Glutamatergic neuron (in vitro differentiated cells): ENCODE measurements around the gene GATA2. TPM values are rescaled to one million over a fixed set of nuclear protein-coding genes. Genes with fewer than 3 reads are reported as not detected.

Source experiments
- DNase-seq: peaks from one replicate; pipeline ENCODE4 v3.0.0; 2022
- H3K27ac Mint-ChIP-seq: one replicate; pipeline ENCODE4 v1.8.0; 2020; ENCODE audit warnings: mild to moderate bottlenecking, mixed read lengths, inconsistent platforms; ENCODE audit not compliant: unreplicated experiment
- H3K27me3 Mint-ChIP-seq: one replicate; pipeline ENCODE4 v1.8.0; 2020; ENCODE audit warnings: mild to moderate bottlenecking, moderate library complexity, mixed read lengths, inconsistent platforms; ENCODE audit not compliant: unreplicated experiment
- H3K36me3 Mint-ChIP-seq: one replicate; pipeline ENCODE4 v1.8.0; 2020; ENCODE audit warnings: mild to moderate bottlenecking, mixed read lengths, inconsistent platforms; ENCODE audit not compliant: unreplicated experiment
- H3K4me1 Mint-ChIP-seq: one replicate; pipeline ENCODE4 v1.8.0; 2020; ENCODE audit warnings: mild to moderate bottlenecking, low read depth, mixed read lengths, inconsistent platforms; ENCODE audit not compliant: unreplicated experiment
- H3K4me3 Mint-ChIP-seq: one replicate; pipeline ENCODE4 v1.8.0; 2020; ENCODE audit warnings: mild to moderate bottlenecking, mixed read lengths, inconsistent platforms; ENCODE audit not compliant: unreplicated experiment
- H3K9me3 Mint-ChIP-seq: one replicate; pipeline ENCODE4 v1.8.0; 2020; ENCODE audit warnings: mild to moderate bottlenecking, moderate library complexity, mixed read lengths, inconsistent platforms; ENCODE audit not compliant: unreplicated experiment
- total RNA-seq: library from RNA; stranded (reverse); fragmentation: NEBNext Ultra II Directional; extraction: Animal tissue kit (Norgen Biotek cat#: 25700); gene quantifications from one replicate; pipeline ENCODE4 v1.2.1, GENCODE V29; 2021; ENCODE audit not compliant: unreplicated experiment
- TF ChIP-seq, protein P1 (sequence below): fragments of 200-600 bp; sonication (generic); IDR thresholded peaks from one replicate; pipeline ENCODE4 v1.5.0; 2021; ENCODE audit not compliant: partially characterized antibody, unreplicated experiment

GATA2 gene
- total RNA-seq, 1 donor from 2014 or later = 3.6 TPM

DNA sequence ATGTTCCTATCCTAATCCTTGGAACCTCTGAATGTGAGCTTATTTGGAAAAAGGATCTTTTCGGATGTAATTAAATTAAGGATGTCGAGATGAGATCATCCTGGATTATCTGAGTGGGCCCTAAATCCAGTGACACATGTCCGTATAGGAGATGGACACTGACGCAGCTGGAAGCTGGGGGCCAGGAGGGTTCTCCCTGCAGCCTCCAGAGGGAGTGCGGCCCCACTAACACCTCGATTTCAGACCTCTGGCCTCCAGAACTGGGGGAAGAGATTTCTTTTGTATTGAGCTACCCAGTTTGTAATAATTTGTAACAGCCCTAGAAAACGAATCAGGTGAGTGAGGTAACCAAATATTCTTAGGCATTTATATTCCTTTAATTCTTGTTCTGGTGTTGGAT is 28.8 kb downstream of the GATA2 start:
- no peak overlapping the region for H3K27ac Mint-ChIP-seq
- peaks cover 23% of the 10 kb centered on the region for H3K9me3 Mint-ChIP-seq
- TF ChIP-seq, protein P1, sequence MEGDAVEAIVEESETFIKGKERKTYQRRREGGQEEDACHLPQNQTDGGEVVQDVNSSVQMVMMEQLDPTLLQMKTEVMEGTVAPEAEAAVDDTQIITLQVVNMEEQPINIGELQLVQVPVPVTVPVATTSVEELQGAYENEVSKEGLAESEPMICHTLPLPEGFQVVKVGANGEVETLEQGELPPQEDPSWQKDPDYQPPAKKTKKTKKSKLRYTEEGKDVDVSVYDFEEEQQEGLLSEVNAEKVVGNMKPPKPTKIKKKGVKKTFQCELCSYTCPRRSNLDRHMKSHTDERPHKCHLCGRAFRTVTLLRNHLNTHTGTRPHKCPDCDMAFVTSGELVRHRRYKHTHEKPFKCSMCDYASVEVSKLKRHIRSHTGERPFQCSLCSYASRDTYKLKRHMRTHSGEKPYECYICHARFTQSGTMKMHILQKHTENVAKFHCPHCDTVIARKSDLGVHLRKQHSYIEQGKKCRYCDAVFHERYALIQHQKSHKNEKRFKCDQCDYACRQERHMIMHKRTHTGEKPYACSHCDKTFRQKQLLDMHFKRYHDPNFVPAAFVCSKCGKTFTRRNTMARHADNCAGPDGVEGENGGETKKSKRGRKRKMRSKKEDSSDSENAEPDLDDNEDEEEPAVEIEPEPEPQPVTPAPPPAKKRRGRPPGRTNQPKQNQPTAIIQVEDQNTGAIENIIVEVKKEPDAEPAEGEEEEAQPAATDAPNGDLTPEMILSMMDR = no peak
- H3K36me3 Mint-ChIP-seq = peaks cover 12% of the 10 kb centered on the region
- H3K4me1 Mint-ChIP-seq = peaks cover 25% of the 10 kb centered on the region
- H3K27me3 Mint-ChIP-seq = peaks cover 19% of the 10 kb centered on the region
- no peak overlapping the region for H3K4me3 Mint-ChIP-seq
- no peak for DNase-seq

DNA sequence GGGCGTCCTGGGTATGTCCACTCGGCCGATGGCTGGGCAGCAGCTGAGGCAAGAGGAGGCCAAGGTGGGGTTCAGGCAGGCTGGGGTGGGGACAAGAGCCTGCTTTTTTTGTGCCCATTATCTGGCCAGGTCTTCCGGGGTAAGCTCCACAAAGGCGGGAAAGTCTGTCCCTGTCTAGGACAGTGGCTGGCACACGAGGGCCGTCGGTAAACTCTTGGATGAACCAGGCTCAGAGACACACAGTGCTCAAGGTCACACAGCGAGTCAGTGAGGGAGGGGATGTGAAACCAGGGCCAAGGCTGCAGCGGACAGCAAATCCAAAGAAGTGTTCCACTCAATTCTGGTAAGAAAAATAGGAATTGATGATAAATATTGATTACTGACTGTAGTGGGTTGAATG is 29.2 kb downstream of the GATA2 start:
- peaks cover 23% of the 10 kb centered on the region for H3K9me3 Mint-ChIP-seq
- H3K36me3 Mint-ChIP-seq = peaks cover 12% of the 10 kb centered on the region
- peaks cover 22% of the 10 kb centered on the region for H3K27me3 Mint-ChIP-seq
- DNase-seq = no peak
- H3K4me3 Mint-ChIP-seq = no peak overlapping the region
- TF ChIP-seq, protein P1 = no peak
- H3K4me1 Mint-ChIP-seq = peaks cover 24% of the 10 kb centered on the region
- no peak overlapping the region for H3K27ac Mint-ChIP-seq

DNA sequence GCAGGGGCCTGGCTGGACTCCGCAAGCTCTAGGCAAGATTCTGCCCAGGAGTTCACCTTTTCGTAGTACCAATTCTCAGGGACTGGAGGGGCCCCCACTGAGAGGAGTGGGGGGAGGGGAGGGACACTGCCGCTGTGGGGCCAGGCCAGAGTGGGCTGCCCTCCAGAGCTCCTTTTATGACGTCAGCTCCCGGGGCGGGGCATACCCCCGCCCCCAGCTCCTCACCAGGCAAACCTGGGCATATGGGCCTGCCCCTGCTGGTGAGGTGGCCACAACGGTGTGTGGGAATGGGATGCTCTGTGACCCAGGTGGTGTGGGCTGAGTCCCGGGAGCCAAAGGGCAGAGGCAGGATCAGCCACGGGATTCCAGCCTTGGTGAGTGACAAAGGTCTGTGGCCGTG is 29.6 kb downstream of the GATA2 start:
- peaks cover 12% of the 10 kb centered on the region for H3K36me3 Mint-ChIP-seq
- H3K27ac Mint-ChIP-seq = no peak overlapping the region
- H3K4me1 Mint-ChIP-seq = peaks cover 24% of the 10 kb centered on the region
- TF ChIP-seq, protein P1 = no peak
- H3K27me3 Mint-ChIP-seq = peaks cover 22% of the 10 kb centered on the region
- no peak overlapping the region for H3K4me3 Mint-ChIP-seq
- DNase-seq = no peak
- peaks cover 23% of the 10 kb centered on the region for H3K9me3 Mint-ChIP-seq

DNA sequence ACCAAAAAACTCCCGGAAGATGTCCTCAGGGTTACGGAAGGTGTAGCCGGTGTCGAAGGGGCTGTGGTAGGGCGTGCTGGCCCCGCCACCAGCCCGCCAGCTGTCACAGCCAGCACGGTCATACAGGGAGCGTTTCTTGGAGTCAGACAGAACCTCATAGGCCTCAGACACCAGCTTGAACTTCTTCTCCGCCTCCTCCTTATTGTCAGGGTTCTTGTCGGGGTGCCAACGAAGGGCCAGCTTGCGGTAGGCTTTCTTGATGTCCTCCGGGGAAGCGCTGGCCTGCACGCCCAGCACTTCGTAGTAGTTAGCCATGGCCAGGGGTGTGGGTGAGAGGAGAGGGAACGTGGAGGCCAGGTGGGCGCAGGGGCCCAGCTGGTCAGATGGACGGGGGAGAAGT is 30.1 kb downstream of the GATA2 start:
- DNase-seq = no peak
- TF ChIP-seq, protein P1 = no peak
- H3K4me3 Mint-ChIP-seq = no peak overlapping the region
- peaks cover 23% of the 10 kb centered on the region for H3K4me1 Mint-ChIP-seq
- H3K36me3 Mint-ChIP-seq = peaks cover 12% of the 10 kb centered on the region
- peaks cover 22% of the 10 kb centered on the region for H3K27me3 Mint-ChIP-seq
- H3K27ac Mint-ChIP-seq = no peak overlapping the region
- peaks cover 23% of the 10 kb centered on the region for H3K9me3 Mint-ChIP-seq

DNA sequence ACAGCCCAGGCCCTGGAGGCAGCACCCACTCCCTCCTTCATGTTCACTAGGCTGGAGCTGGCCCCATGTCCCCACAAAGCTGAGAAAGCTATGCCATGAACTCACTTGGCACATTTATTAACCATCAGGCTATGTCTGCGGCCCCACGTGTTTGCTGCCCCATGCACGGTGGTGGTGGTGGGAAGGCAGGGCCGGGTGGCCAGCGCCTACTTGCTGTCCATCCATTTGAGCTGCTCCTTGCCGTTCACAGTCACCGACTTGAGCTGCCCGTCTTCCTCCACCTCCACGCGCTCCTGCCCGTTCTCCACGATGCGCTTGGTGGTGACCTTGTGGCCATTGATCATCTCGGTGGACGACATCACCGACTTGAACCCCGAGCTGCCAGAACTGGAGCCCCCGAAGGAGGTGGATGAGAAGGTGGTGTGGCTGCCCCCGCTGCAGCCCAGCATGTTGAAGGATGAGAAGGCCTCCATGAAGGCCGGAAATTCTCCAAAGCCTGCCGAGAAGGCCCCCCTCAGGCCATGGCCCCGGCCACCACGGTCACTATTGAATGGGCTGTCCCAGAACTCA is 30.6 kb downstream of the GATA2 start:
- Mint-ChIP-seq H3K27ac (no peak overlapping the region), H3K9me3 (peaks cover 23% of the 10 kb centered on the region), H3K4me1 (peaks cover 26% of the 10 kb centered on the region), H3K4me3 (no peak overlapping the region), H3K27me3 (peaks cover 22% of the 10 kb centered on the region), H3K36me3 (peaks cover 12% of the 10 kb centered on the region)
- DNase-seq = no peak
- TF ChIP-seq, protein P1 = no peak
